Stimulated activated CD4-positive, alpha-beta T cell treated with anti-CD3 and anti-CD28 coated beads, Interleukin-15, amount 100 ng/mL, for 1 hour (primary cell): ENCODE results near the gene ITGB1.
"Not testable (repeated sequence)": the region's sequence is repeated elsewhere in the genome, so short reads cannot be mapped to it uniquely, and the experiment has no call there.

Source experiments
- DNase-seq, 2 donors: peaks; one replicate each; pipeline ENCODE4 v3.0.0-alpha.2; 2020; ENCODE audit warnings: low read depth in 1 of 2, low spot score in 1 of 2

ITGB1 gene

DNA sequence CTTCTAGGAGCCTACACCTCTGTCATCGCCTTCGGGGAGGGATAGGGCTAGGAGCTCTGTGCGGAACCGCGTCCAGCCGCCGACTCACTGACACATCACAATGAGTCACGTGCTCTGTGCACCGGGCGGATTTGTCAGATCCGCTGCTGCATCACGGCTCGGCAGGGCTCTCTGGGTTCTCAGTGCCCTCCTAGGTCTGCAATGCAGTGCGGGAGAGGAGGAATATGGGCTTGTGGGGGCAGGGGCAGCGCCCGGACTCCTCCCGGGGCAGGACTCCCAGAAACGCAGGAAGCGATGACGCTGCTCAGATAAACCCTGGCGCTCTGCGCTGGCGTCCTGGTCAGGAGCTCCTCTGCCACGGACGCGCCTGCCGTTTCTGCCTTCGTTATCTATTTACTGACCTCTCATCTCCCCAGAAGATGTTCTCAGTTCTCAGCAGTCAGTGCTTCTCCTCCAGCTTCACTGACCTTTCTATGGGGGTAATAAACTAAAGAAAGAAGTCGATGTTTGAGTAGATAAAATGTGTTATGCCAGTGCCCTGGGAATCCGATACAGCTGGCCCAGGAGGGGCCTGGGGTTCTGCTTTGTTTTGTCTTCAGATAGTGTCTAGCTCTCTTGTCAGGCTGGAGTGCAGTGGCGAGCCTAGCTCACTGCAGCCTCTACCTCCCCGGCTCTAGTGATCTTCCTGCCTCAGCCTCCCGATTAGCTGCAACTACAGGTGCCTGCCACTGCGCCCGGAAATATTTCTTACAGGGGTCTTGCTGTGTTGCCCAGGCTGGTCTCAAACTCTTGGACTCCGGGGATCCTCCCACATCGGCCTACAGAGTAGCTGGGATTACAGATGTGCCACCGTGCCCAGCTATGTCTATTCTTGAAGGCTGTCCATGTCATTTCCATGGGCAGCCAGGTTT, 22.8 kb upstream of the ITGB1 start:
- DNase-seq, result peak; percentile 60 to 65

DNA sequence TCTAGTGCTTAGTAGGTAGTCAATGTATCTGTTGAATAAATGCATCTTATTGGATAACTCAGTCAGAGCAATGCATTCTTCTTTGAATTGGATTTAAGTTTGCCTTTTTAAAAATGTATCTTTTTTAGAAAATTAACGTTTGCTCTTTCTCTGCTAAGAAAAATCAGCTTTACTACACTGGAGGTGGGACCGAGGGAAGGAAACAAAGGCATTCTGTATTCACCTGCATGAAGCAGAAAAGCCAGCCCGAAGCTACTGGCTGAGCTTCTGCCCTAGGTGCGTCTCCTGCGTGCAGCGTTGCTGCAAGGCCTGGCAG, 22.2 kb upstream of the ITGB1 start:
- DNase-seq, result no peak

- DNase-seq, result not testable (repeated sequence)
Measured at GRCh38 chr10:32979719-32980118, 21.7 kb upstream of the ITGB1 start.

DNA sequence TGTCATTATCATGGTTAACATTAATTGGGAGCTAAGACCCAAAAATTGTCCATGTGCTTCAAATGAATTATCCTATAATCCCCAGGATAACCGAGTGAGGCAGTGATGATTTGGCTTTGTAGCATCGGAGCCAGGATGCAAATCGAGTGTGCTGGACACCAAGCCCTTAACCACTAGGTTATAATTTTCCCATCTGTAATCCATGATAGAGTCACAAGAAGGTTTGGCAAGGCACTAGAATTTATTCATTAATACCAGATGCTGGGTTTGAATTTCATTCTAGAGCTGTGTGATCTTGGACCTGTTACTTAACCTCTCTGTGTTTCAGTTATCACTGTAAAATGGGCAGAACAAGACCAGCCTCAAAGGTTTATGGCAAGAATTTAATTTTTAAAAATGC, 21.0 kb upstream of the ITGB1 start:
- DNase-seq, result no peak

GRCh38 chr10:32977846-32978809, 20.1 kb upstream of the ITGB1 start:
- not testable (repeated sequence) for DNase-seq

GRCh38 chr10:32976338-32976737, 18.3 kb upstream of the ITGB1 start:
- no peak for DNase-seq

GRCh38 chr10:32972929-32973328, 14.9 kb upstream of the ITGB1 start:
- DNase-seq, result no peak

- no peak for DNase-seq
Measured at GRCh38 chr10:32972460-32972859, 14.4 kb upstream of the ITGB1 start.

DNA sequence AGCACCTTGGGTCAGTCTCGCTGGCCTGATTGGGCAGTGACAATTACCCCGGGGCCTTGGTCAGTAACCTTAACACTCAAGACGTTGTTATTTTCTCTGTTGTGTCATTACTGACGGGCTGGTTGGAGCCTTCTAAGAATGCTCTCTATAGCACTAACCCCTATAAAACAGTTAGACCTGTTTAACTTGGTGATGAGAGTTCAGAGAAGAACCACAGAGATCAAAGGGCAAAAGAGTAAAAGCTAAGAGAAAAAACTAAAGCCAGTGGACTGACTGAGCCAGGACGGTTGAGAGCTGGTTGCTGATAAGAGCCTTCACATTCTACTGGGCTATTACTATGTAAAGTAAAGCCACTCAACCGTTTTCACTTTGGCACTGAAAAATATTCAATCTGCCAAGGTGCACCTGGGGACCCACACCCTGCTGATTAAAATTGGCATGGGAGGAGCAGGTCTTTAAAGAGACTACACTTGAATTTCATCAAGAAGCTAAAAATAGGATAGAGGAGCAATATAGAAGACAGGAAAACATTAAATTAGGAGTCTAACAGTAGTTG, 13.6 kb upstream of the ITGB1 start:
- no peak for DNase-seq

DNA sequence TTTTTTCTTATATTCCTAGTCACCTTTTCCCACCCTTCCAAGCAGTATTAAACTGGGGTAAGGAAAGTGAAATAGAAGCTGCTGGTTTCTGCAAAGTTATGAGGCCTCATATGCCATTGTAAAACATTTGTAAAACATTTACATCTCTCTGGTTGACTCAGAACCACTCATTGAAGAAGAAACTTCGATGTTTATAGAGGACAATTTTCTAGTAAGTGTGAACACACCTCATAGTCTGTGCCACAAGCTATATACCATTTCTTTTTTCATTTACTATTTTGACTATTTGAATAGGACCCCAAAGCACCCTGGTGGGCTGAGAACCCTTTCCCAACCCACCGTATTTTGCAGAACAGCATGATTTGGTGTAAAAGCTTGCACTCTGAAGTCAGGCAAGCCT, 12.9 kb upstream of the ITGB1 start:
- no peak for DNase-seq

DNA sequence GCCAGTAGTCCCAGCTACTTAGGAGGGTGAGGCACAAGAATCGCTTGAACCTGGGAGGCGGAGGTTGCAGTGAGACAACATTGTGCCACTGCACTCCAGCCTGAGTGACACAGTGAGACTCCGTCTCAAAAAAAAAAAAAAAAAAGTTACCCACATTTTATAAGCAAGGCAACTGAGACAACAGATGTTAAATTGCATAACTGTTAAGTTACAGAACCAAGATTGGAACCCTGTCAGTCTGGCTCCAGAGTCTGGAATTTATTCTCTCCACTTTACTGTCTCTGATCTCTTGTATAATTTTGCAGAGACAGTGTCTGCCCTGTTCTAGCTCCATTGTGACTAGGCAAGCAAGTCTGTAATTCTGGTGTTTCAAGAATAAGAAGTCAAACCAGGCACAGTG, 6.2 kb upstream of the ITGB1 start:
- no peak for DNase-seq

GRCh38 chr10:32963096-32963495, 5.1 kb upstream of the ITGB1 start:
- DNase-seq, result no peak

DNA sequence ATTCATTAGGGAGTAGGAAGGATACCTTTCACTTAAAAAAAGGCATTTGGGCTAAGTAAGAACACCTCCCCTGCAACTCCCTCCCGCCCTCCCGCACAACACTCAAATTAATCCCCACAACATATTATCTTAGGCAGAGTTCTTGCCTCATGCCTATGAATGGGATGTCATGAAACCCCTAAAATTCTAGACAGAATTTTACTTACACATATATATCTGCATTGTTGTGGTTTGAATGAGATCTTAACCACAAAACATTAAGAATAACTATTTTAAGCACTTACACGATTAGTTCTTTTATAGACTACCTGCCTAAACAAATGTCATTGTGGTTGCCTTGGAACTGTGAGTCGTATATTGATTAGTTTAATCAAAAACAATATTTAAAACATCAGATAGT, 4.5 kb upstream of the ITGB1 start:
- DNase-seq, result no peak

DNA sequence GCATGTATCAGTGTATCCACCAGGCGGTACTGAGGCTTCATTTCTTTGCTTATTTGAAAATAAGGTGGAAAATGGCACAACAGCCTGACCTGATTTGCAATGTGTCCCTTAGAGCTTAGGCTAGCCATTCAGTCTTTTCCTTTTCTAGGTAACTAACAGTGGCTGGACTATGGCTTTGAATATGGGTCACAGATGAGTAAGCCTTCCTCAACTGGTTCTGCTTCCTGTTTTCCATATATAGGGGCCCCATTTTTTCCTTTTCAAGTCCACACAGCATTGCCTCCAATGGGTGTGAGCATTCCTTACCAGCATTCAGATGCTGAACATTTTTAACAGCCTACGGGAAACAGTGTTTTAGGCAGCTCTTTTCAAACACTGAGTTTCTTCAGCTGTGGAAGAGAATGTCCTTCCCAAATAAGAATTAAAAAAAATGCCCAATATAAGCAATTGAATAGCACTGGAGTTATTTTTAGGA, 3.9 kb upstream of the ITGB1 start:
- DNase-seq, result no peak

DNA sequence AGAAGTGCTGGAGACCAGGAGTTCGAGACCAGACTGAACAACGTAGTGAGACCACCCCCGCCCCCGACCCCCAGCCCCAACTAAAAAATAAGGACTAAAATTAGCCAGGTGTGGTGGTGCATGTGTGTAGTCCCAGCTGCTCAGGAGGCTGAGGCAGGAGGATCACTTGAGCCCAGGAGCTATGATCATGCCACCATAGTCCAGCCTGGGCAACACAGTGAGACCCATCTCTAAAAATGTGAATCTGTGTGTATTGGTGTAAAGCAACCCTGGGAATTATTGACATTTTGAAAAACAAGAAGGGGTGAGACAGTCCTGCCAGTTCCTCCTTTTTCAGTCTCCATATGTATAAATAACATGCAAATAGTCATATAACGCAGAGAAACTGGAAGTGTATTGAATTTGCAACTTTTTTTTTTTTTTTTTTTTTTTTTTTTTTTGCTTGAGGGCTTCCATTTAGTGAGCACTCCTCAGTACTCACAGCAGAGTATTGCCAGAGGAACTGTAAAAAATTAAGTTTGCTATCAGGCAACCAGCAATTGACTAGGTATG, 3.4 kb upstream of the ITGB1 start:
- DNase-seq, result no peak

DNA sequence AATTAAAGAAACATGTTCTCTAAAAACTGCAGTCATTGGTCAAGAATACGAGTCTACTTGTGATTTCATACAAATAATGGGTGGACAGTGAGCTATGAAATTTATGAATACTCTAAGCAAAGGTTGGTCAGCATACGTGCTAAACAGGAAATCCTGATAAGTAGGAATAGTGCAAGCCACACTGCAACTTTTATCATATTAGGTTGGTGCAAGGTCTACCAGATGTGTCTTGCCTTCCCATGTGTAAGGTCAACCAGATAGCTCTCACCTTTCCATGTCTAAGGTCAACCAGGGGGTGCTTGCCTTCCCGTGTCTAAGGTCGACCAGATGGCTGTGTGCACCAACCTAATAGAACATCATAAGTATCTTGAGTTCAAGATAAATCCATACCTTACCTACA, 2.0 kb upstream of the ITGB1 start:
- no peak for DNase-seq

- DNase-seq, result no peak
Measured at GRCh38 chr10:32959006-32959920, 1.2 kb upstream of the ITGB1 start.

- DNase-seq, result peak in 1 of 2 donors; percentile 25
Measured at GRCh38 chr10:32957341-32958084, 517 bp downstream of the ITGB1 start.

DNA sequence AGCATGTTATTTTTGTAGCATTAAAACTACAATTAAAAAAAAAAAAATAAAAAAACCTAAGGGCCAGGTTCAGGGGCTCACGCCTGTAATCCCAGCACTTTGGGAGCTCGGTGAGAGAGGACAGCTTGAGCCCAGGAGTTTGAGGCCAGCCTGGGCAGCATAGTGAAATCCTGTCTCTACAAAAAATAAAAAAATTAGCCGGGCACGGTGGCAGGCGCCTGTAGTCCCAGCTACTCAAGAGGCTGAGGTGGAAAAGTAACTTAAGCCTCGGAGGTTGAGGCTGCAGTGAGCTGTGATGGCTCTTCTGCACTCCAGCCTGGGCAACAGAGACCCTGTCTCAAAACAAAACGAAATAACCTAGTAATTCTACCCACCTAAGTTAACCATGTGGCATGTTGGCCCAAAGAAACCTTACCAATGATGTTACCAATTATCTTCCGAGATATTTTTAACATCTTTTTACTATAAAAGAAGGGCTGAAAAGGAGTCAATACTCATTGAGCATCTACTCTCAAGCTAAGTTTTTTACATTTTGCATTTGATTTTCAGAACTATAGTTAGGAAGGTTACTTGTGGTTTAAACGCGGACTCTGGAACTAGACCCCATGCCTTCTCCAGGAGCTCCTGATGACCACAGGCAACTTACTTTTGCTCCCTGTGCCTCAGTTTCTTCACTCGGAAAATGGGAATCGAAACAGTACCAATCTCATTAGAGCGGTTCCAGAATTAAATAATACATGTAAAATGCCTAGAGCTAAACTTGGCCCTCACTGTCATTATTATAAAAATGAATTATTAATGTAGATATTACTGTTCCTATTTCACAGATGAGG, 1.4 kb downstream of the ITGB1 start:
- DNase-seq, result no peak
